COLO829 (cell line): Measurements from ENCODE around the gene APIP.
A peak's percentile ranks its signal among the peaks of the same experiment; 100 is the strongest.

Source experiments
- DNase-seq: peaks from one replicate; pipeline ENCODE4 v3.0.0; 2012; ENCODE audit warnings: low spot score

Gene APIP

GRCh38 chr11:34887260-34887659 lies 28.9 kb downstream of the APIP start:
- no peak for DNase-seq

DNA sequence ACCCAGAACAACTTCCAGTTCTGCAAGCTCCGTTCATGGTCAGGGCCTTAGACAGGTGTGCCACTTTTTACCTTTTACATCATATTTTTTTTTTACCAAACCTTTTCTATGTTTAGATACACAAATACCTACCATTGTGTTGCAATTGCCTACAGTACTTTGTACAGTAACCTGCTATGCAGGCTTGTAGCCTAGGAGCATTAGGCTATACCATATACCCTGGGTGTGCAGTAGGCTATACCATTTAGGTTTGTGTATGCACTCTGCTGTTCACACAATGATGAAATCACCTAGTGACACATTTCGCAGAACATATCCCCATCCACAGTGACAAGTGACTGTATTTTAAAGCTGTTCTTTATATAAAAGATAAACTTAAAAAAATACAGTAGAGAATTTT lies 29.6 kb downstream of the APIP start:
- no peak for DNase-seq

DNA sequence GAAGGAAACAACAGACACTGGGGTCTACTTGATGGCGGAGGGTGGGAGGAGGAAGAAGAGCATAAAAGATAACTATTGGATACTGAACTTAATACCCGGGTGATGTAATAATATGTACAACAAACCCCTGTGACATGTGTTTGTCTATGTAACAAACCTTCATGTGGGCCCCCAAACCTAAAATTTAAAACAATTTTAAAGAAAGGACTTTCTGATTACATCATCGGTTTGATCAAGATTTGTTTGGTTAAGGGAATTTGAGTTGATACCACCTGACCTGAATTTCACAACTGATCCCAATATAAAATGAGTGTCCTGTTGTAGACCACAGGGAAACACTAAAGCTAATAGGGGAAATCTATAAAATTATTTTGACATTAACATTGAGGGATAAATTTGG lies 34.3 kb downstream of the APIP start:
- no peak for DNase-seq

DNA sequence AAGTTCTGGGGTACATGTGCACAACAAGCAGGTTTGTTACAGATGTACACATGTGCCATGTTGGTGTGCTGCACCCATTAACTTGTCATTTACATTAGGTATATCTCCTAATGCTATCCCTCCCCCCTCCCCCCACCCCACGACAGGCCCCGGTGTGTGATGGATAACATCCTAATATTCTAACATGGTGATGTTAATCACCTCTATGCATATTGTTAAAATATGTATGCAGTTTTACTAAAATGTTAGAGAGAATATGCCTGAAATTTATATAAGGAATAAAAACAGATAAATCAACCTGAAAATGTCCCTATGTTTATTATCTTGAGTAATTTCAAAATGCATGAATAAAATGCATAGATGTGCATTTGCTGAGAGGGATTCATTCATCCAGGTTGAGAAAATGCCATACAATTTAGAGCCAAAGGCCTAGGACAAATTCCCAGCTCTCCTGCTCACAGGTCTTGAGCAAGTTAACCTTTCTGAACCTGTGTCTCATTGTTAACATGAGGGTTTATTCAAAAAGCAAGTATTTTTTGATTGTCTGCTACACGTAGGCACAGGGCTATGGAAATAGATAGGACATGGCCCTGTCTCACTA lies 38.7 kb downstream of the APIP start:
- DNase-seq, result no peak

GRCh38 chr11:34874202-34874601 lies 42.0 kb downstream of the APIP start:
- DNase-seq, result no peak

DNA sequence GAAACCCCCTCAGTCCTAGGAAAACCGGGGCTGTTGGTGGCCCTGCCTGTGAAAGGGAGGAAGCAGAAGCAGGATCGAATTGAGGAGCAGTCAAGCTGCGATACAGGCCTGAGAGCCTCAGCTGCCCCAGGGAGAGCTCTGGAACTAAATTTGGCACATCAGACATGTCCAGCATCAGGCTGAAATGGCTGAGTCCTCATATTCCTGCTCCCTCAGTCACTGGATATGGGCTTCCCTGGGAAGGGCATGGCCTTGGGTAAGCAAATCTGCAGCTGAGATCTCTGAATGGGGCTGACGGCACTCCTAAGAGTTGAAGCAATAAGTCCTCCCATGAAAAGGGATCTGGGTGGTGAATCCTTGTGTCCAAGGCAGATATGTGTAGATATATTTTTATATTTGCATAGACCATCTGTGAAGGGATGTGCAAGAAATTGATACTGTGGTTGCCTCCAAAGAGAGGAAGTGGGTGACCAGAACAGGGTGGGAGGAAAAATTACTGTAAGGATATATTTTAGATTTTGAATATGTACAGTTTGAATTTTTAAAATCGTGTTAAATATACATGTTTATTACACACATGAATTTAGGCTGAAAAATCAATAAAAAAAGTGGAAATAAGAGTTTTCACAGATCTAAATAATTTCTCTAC lies 45.5 kb downstream of the APIP start:
- no peak for DNase-seq

DNA sequence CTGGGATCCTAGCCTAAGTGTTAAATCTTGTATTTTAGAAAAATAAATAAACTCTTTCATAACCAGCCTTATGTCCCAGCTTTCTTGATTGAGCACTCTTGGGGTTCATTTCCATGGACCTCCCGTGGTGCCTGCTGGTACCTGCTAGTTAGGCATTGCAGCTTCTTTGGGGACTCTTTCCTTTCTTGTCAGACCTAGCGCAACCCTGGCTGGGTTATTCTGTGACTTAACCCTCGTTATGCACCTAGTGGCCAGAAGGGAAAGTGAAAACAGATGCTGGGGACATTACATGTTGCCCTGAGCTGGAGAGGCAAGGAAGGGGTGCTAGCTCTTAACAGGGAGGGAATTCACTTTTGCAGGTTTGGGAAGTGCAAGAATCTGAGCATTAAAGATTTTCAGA lies 46.8 kb downstream of the APIP start:
- DNase-seq, result no peak

- DNase-seq, result no peak
Measured at GRCh38 chr11:34866375-34866774, 49.8 kb downstream of the APIP start.

- peak; percentile 73 for DNase-seq
Measured at GRCh38 chr11:34865261-34865660, 50.9 kb downstream of the APIP start.

GRCh38 chr11:34864424-34864823 lies 51.8 kb downstream of the APIP start:
- no peak for DNase-seq

GRCh38 chr11:34863048-34863447 lies 53.1 kb downstream of the APIP start:
- no peak for DNase-seq

DNA sequence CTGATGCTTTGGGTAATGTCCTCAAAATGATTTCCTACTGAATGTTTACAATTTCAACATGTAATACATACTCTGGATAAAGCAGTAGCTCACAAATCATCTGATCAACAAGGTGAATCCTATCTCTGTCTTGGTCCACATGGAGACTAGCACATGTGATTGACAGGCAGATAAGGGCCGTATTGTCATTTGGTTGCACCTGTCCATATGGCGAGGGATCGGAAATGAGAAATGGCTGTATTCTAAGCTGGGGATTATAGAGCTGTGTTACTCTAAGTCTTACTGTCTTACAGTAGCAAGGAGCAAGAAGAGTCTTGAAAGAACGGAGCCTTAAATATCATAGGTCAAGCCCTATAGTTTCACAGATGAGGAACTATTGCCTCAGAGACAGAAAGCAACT lies 55.7 kb downstream of the APIP start:
- DNase-seq, result no peak

DNA sequence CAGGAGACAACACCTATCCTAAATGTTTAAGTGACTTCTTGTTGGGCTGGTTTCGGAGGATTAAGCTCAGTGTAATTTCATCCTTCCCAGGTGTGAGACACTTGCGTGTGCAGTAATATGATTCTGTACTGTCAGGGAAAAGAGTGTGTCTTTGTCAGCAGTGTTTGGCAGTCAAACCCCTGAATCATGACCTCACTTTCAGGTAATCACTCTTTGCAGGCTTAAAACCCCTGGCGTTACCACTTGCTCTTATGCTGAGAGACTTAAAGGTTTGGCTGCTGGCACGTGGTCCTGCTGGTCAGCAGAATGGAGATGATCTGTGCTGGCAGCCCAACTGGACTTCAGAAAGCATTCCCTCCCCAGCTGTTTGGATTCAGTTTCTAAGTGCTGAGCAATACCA lies 56.1 kb downstream of the APIP start:
- no peak for DNase-seq

DNA sequence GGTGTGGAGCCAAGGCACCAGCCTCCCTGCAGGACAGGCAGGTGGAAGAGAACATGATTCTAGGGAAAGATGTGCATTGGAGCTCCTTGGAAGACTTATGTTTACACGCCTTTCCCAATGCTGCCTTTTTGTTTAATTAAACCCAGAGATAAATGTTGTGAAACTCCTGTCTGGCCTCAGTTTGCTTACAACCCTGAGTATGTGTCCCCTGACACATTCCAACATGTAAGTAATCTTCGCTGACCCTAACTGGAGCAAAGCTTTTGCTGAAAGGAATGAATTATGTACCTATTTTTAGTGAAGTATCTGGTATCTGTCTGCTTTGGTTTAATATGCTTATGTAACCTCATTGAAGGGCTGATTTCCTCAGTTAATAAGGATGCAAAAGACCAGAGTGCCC lies 56.7 kb downstream of the APIP start:
- DNase-seq, result no peak

GRCh38 chr11:34857463-34857862 lies 58.7 kb downstream of the APIP start:
- DNase-seq, result no peak

- no peak for DNase-seq
Measured at GRCh38 chr11:34856251-34856650, 59.9 kb downstream of the APIP start.

DNA sequence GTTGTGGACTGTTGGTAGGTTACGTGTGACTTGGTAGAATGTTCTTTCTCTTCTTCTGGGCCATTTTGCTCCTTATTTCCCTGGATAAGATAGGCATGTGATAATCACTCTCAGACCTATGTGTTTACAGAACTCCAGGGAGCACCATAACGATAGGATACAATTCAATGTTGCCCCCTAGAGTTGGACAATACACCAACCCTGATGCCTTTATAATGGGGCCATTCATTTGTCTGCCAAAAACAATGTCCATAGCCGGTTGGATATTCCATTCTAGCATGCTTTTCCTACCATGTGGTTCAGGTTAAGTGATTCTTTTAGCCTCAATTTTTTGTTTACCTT lies 60.5 kb downstream of the APIP start:
- no peak for DNase-seq

- DNase-seq, result no peak
Measured at GRCh38 chr11:34855021-34855753, 61.0 kb downstream of the APIP start.

DNA sequence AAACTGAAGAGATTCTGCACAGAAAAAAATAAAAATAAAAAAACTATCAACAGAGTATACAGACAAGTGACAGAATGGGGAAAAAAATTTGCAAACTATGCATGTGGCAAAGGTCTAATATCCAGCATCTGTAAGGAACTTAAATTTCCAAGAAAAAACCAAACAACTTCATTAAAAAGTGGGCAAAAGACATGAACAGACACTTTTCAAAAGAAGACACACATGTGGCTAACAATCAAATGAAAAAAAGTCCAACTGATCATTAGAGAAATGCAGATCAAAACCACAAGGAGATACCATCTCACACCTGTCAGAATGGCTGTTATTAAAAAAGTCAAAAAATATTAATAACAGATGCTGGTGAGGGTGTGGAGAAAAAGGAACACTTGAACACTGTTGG lies 64.3 kb downstream of the APIP start:
- DNase-seq, result no peak

GRCh38 chr11:34850334-34850733 lies 65.8 kb downstream of the APIP start:
- DNase-seq, result no peak

DNA sequence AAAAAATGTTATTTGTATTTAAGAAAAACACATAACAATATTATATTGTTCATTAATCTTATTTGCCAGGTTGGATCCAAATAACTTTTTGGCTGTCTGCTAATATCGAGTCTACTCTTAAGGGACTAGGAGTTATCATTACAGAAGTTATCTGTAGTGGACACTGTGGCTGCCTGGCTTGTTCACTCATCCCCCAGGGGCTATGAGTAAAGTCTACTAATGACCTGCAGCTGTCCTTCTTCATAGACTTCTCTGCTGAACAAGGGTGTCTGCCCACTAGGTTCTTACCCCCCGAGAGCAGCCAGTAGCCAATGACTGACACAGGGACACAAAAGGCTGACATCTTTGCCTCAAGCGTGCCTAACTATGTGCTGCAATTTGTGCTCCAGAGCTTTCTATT lies 69.7 kb downstream of the APIP start:
- no peak for DNase-seq

- DNase-seq, result no peak
Measured at GRCh38 chr11:34844463-34845112, 71.6 kb downstream of the APIP start.

GRCh38 chr11:34843271-34843670 lies 72.9 kb downstream of the APIP start:
- DNase-seq, result no peak
